GM21786 (cell line): ENCODE measurements around the gene LPP.

Experiments
- ATAC-seq: cut with Tn5 transposase; IDR thresholded peaks from one replicate; pipeline ENCODE4 v1.9.1; 2021; ENCODE audit not compliant: unreplicated experiment

Gene LPP

GRCh38 chr3:188351648-188352047 is 197.7 kb downstream of the LPP start:
- no peak for ATAC-seq

- ATAC-seq = no peak
Observed at GRCh38 chr3:188352196-188352927, 198.4 kb downstream of the LPP start.

- no peak for ATAC-seq
Observed at GRCh38 chr3:188353426-188353825, 199.5 kb downstream of the LPP start.

- ATAC-seq = no peak
Observed at GRCh38 chr3:188358787-188359493, 205.0 kb downstream of the LPP start.

GRCh38 chr3:188360364-188360881 is 206.5 kb downstream of the LPP start:
- ATAC-seq = no peak

GRCh38 chr3:188361888-188362287 is 207.9 kb downstream of the LPP start:
- ATAC-seq = no peak

GRCh38 chr3:188362405-188362831 is 208.5 kb downstream of the LPP start:
- no peak for ATAC-seq

GRCh38 chr3:188365184-188365583 is 211.2 kb downstream of the LPP start:
- ATAC-seq = no peak

- ATAC-seq = no peak
Observed at GRCh38 chr3:188365988-188366698, 212.2 kb downstream of the LPP start.

GRCh38 chr3:188367678-188368077 is 213.7 kb downstream of the LPP start:
- no peak for ATAC-seq

GRCh38 chr3:188369526-188369925 is 215.6 kb downstream of the LPP start:
- no peak for ATAC-seq

- no peak for ATAC-seq
Observed at GRCh38 chr3:188370081-188370830, 216.3 kb downstream of the LPP start.

- ATAC-seq = no peak
Observed at GRCh38 chr3:188378786-188379185, 224.8 kb downstream of the LPP start.

GRCh38 chr3:188380252-188380651 is 226.3 kb downstream of the LPP start:
- ATAC-seq = no peak

- ATAC-seq = no peak
Observed at GRCh38 chr3:188380722-188381121, 226.8 kb downstream of the LPP start.

GRCh38 chr3:188383748-188384147 is 229.8 kb downstream of the LPP start:
- ATAC-seq = no peak

- ATAC-seq = no peak
Observed at GRCh38 chr3:188385295-188385694, 231.3 kb downstream of the LPP start.

- ATAC-seq = peak; percentile 94
Observed at GRCh38 chr3:188389711-188390342, 235.9 kb downstream of the LPP start.

- ATAC-seq = peak; percentile 8
Observed at GRCh38 chr3:188390343-188390718, 236.4 kb downstream of the LPP start.

GRCh38 chr3:188390775-188391443 is 237.0 kb downstream of the LPP start:
- no peak for ATAC-seq
